Nephron (organoid): ENCODE data around the gene L3MBTL4.

Experiments
- H3K27ac Mint-ChIP-seq, 3 experiments: 2 replicates each; pipeline ENCODE4 v1.8.0; 2020; ENCODE audit warnings: mixed read lengths in 3 of 3, mild to moderate bottlenecking in 2 of 3, moderate library complexity in 1 of 3
- H3K27me3 Mint-ChIP-seq: 2 replicates; pipeline ENCODE4 v1.8.0; 2021; ENCODE audit warnings: low read depth, mild to moderate bottlenecking, moderate library complexity, mixed read lengths
- H3K36me3 Mint-ChIP-seq: 2 replicates; pipeline ENCODE4 v1.8.0; 2020; ENCODE audit warnings: low read depth, mixed read lengths
- H3K4me1 Mint-ChIP-seq: 2 replicates; pipeline ENCODE4 v1.8.0; 2020; ENCODE audit warnings: mixed read lengths
- H3K4me3 Mint-ChIP-seq, 3 experiments: 2 replicates each; pipeline ENCODE4 v1.8.0; 2020; ENCODE audit warnings: mild to moderate bottlenecking in 3 of 3, mixed read lengths in 3 of 3, moderate library complexity in 2 of 3
- H3K9me3 Mint-ChIP-seq: 2 replicates; pipeline ENCODE4 v1.8.0; 2020; ENCODE audit warnings: mixed read lengths
- CTCF ChIP-seq, 3 experiments: fragments of 200-600 bp; sonication (generic); IDR thresholded peaks; one replicate each; pipeline ENCODE4 v1.5.0; 2021; ENCODE audit warnings: antibody characterized with exemption in 3 of 3; ENCODE audit not compliant: unreplicated experiment in 3 of 3

The L3MBTL4 gene

GRCh38 chr18:6406075-6406909 lies 8.4 kb downstream of the L3MBTL4 start:
- Mint-ChIP-seq H3K9me3 (no peaks in the 10 kb centered on the region), H3K27me3 (peaks cover 27% of the 10 kb centered on the region), H3K4me3 (no peak overlapping the region), H3K4me1 (peaks cover 6% of the 10 kb centered on the region), H3K27ac (peak overlapping the region in 1 of 3 experiments; percentile 3), H3K36me3 (no peaks in the 10 kb centered on the region)
- no peak for TF ChIP-seq CTCF (IDR thresholded peaks at IDR 0.05; ENCODE audit: unreplicated experiment in 3 of 3)

- H3K27ac Mint-ChIP-seq: peak overlapping the region in 1 of 3 experiments; percentile 3
- peaks cover 20% of the 10 kb centered on the region for H3K27me3 Mint-ChIP-seq
- H3K9me3 Mint-ChIP-seq: no peaks in the 10 kb centered on the region
- H3K36me3 Mint-ChIP-seq: no peaks in the 10 kb centered on the region
- no peak overlapping the region for H3K4me3 Mint-ChIP-seq
- TF ChIP-seq CTCF (IDR thresholded peaks at IDR 0.05; ENCODE audit: unreplicated experiment in 3 of 3): no peak
- peaks cover 6% of the 10 kb centered on the region for H3K4me1 Mint-ChIP-seq
These were observed 9.3 kb downstream of the L3MBTL4 start for GRCh38 chr18:6405237-6406074.

- H3K4me1 Mint-ChIP-seq: peaks cover 6% of the 10 kb centered on the region
- no peak overlapping the region for H3K4me3 Mint-ChIP-seq
- H3K27me3 Mint-ChIP-seq: peaks cover 17% of the 10 kb centered on the region
- TF ChIP-seq CTCF (IDR thresholded peaks at IDR 0.05; ENCODE audit: unreplicated experiment in 3 of 3): no peak
- no peak overlapping the region for H3K27ac Mint-ChIP-seq
- H3K36me3 Mint-ChIP-seq: no peaks in the 10 kb centered on the region
- H3K9me3 Mint-ChIP-seq: no peaks in the 10 kb centered on the region
These were observed 9.9 kb downstream of the L3MBTL4 start for GRCh38 chr18:6404834-6405233.

- Mint-ChIP-seq H3K27ac (no peak overlapping the region), H3K36me3 (no peaks in the 10 kb centered on the region), H3K4me1 (peaks cover 6% of the 10 kb centered on the region), H3K4me3 (no peak overlapping the region), H3K9me3 (no peaks in the 10 kb centered on the region), H3K27me3 (peaks cover 17% of the 10 kb centered on the region)
- peak in 2 of 3 experiments; percentile 23 to 44 for TF ChIP-seq CTCF (IDR thresholded peaks at IDR 0.05; ENCODE audit: unreplicated experiment in 3 of 3)
These were observed 13.0 kb downstream of the L3MBTL4 start for GRCh38 chr18:6401687-6402086.

- Mint-ChIP-seq H3K27ac (no peak overlapping the region), H3K4me3 (no peak overlapping the region), H3K36me3 (no peaks in the 10 kb centered on the region), H3K4me1 (no peaks in the 10 kb centered on the region), H3K9me3 (no peaks in the 10 kb centered on the region), H3K27me3 (peaks cover 17% of the 10 kb centered on the region)
- no peak for TF ChIP-seq CTCF (IDR thresholded peaks at IDR 0.05; ENCODE audit: unreplicated experiment in 3 of 3)
These were observed 14.9 kb downstream of the L3MBTL4 start for GRCh38 chr18:6399776-6400175.
